Activated CD8-positive, alpha-beta memory T cell treated with anti-CD3 and anti-CD28 coated beads for 48 hours (primary cell): ENCODE measurements around the gene MED29.

Source experiments
- DNase-seq, 3 experiments: peaks; one replicate each; pipeline ENCODE4 v3.0.0-alpha.2; 2020; ENCODE audit warnings: low read depth in 2 of 3, low spot score in 2 of 3

The MED29 gene

GRCh38 chr19:39426170-39426569 lies 35.0 kb downstream of the MED29 start:
- no peak for DNase-seq

- no peak for DNase-seq
These were observed 36.5 kb downstream of the MED29 start for GRCh38 chr19:39427707-39428106.

- no peak for DNase-seq
These were observed 37.3 kb downstream of the MED29 start for GRCh38 chr19:39428283-39429112.

GRCh38 chr19:39430675-39431593 lies 39.8 kb downstream of the MED29 start:
- DNase-seq = peak in 2 of 3 experiments; percentile 48 to 52

GRCh38 chr19:39432677-39433025 lies 41.5 kb downstream of the MED29 start:
- DNase-seq = no peak

- DNase-seq = no peak
These were observed 42.4 kb downstream of the MED29 start for GRCh38 chr19:39433480-39434079.

- DNase-seq = no peak
These were observed 43.2 kb downstream of the MED29 start for GRCh38 chr19:39434123-39435076.

- peak; percentile 94 to 99 (median 99) for DNase-seq
These were observed 44.5 kb downstream of the MED29 start, which contains the start of gene RPS16 for GRCh38 chr19:39435499-39436349. RPS16 (minus strand) TSS chr19:39435949; CDS start chr19:39435895, 54 bp downstream.

GRCh38 chr19:39436350-39436716 lies 45.2 kb downstream of the MED29 start:
- no peak for DNase-seq

- DNase-seq = no peak
These were observed 47.2 kb downstream of the MED29 start for GRCh38 chr19:39438270-39438934.

- DNase-seq = no peak
These were observed 53.5 kb downstream of the MED29 start for GRCh38 chr19:39444598-39445195.

GRCh38 chr19:39445196-39446111 lies 54.3 kb downstream of the MED29 start, which contains the start of gene SUPT5H:
SUPT5H (plus strand) TSS chr19:39445582; CDS start chr19:39445891, 309 bp downstream.
- peak; percentile 87 to 93 (median 87) for DNase-seq

GRCh38 chr19:39446365-39447084 lies 55.3 kb downstream of the MED29 start:
- no peak for DNase-seq

GRCh38 chr19:39448271-39448670 lies 57.1 kb downstream of the MED29 start:
- no peak for DNase-seq

- DNase-seq = no peak
These were observed 58.1 kb downstream of the MED29 start for GRCh38 chr19:39449116-39449797.
